Prostate gland (tissue), 2 donors: Measurements from ENCODE around the gene HOXC12. TPM values are rescaled to one million over a fixed set of nuclear protein-coding genes. Genes with fewer than 3 reads are reported as not detected.

Source experiments
- DNase-seq: peaks from one replicate; pipeline ENCODE4 v3.0.0-alpha.2; 2019; ENCODE audit warnings: low spot score
- H3K27ac ChIP-seq, 2 donors: fragments of 200-600 bp; sonication (generic); 2 replicates each; pipeline ENCODE4 v1.5.1; 2017 to 2019
- H3K27me3 ChIP-seq: fragments of 200-600 bp; sonication (generic); replicated peaks from 2 replicates; pipeline ENCODE4 v1.5.1; 2019; ENCODE audit not compliant: insufficient read depth
- H3K36me3 ChIP-seq, 2 donors: fragments of 200-600 bp; sonication (generic); 1 replicate in 1 of 2; 2 replicates in 1 of 2; pipeline versions ENCODE4 v1.5.1 to v1.8.1; 2017 to 2019
- H3K4me1 ChIP-seq: fragments of 200-600 bp; sonication (generic); replicated peaks from 2 replicates; pipeline ENCODE4 v1.5.1; 2019
- H3K4me3 ChIP-seq, 2 donors: fragments of 200-600 bp; sonication (generic); 2 replicates each; pipeline ENCODE4 v1.5.1; 2017 to 2019
- H3K9me3 ChIP-seq: fragments of 200-600 bp; sonication (generic); 2 replicates; pipeline ENCODE4 v1.5.1; 2017
- CTCF ChIP-seq, 4 experiments: fragments of 200-600 bp in 2 of 4; fragments of 450-650 bp in 2 of 4; sonication (generic) in 2 of 4; IDR thresholded peaks; 1 replicate in 3 of 4; 2 replicates in 1 of 4; pipeline ENCODE4 v1.5.1; 2016 to 2019; ENCODE audit warnings: antibody characterized with exemption in 4 of 4, mild to moderate bottlenecking in 2 of 4, moderate library complexity in 2 of 4
- POLR2A ChIP-seq: fragments of 450-650 bp; IDR thresholded peaks from one replicate; pipeline ENCODE4 v1.6.1; 2016; ENCODE audit warnings: antibody characterized with exemption, mild to moderate bottlenecking
- POLR2AphosphoS5 ChIP-seq: sonication (generic); formaldehyde crosslinking; IDR thresholded peaks from one replicate; pipeline ENCODE4 v1.6.1; 2017; ENCODE audit warnings: antibody characterized with exemption
- WGBS: methylation state at CpG from one replicate; pipeline ENCODE4 v1.1.5; 2018; 5-methylcytosine and 5-hydroxymethylcytosine counted together
- intact Hi-C: fragments of 100-400 bp; cut with DNase I; formaldehyde crosslinking; loops from one replicate; pipeline ENCODE4 v1.14.2; 2022
- total RNA-seq, 2 donors: library from RNA; depleted of rRNA; stranded (reverse); fragments of >200 nt; gene quantifications; one replicate each; pipeline ENCODE4 v1.1.0, GENCODE V29; 2016

HOXC12 gene
- total RNA-seq, 2 donors from 2014 or later: not detected

GRCh38 chr12:53956914-53957536, 2.3 kb downstream of the HOXC12 start:
- Histone ChIP-seq H3K4me3 (no peak overlapping the region), H3K27ac (no peak overlapping the region), H3K36me3 (no peaks in the 10 kb centered on the region), H3K27me3 (peaks cover 74% of the 10 kb centered on the region), H3K4me1 (no peaks in the 10 kb centered on the region), H3K9me3 (no peaks in the 10 kb centered on the region)
- no peak for DNase-seq
- intact Hi-C loops: no loop called here
- WGBS: 31% methylated on average over 11 of the region's 11 CpGs
- TF ChIP-seq POLR2A (no peak), POLR2AphosphoS5 (no peak), CTCF (IDR thresholded peaks at IDR 0.05) (no peak)

- intact Hi-C loops: no loop called here
- Histone ChIP-seq H3K4me1 (no peaks in the 10 kb centered on the region), H3K27me3 (peaks cover 73% of the 10 kb centered on the region), H3K27ac (no peak overlapping the region), H3K9me3 (no peaks in the 10 kb centered on the region), H3K36me3 (no peaks in the 10 kb centered on the region), H3K4me3 (no peak overlapping the region)
- TF ChIP-seq POLR2A (no peak), CTCF (IDR thresholded peaks at IDR 0.05) (no peak), POLR2AphosphoS5 (no peak)
- DNase-seq: no peak
- 47% methylated on average over 3 of the region's 3 CpGs for WGBS
Measured at GRCh38 chr12:53958128-53958527, 3.4 kb downstream of the HOXC12 start.

GRCh38 chr12:53959314-53959713, 4.6 kb downstream of the HOXC12 start:
- WGBS: 52% methylated on average over 4 of the region's 4 CpGs
- no peak for TF ChIP-seq CTCF (IDR thresholded peaks at IDR 0.05)
- no peak for TF ChIP-seq POLR2A
- no peak for TF ChIP-seq POLR2AphosphoS5
- Histone ChIP-seq H3K4me1 (no peaks in the 10 kb centered on the region), H3K27me3 (peaks cover 76% of the 10 kb centered on the region), H3K36me3 (no peaks in the 10 kb centered on the region), H3K27ac (no peak overlapping the region), H3K4me3 (no peak overlapping the region), H3K9me3 (no peaks in the 10 kb centered on the region)
- DNase-seq: no peak
- intact Hi-C loops: no loop called here

GRCh38 chr12:53960187-53961024, 5.7 kb downstream of the HOXC12 start:
- no peak for DNase-seq
- Histone ChIP-seq H3K27me3 (peaks cover 72% of the 10 kb centered on the region), H3K9me3 (no peaks in the 10 kb centered on the region), H3K36me3 (no peaks in the 10 kb centered on the region), H3K4me1 (no peaks in the 10 kb centered on the region), H3K27ac (no peak overlapping the region), H3K4me3 (no peak overlapping the region)
- 43% methylated on average over 39 of the region's 39 CpGs for WGBS
- TF ChIP-seq POLR2AphosphoS5: no peak
- TF ChIP-seq POLR2A: no peak
- TF ChIP-seq CTCF (IDR thresholded peaks at IDR 0.05): no peak
- intact Hi-C loops: no loop called here
